OCI-LY3 (cell line): ENCODE data around the gene OTUD3.

Experiments used
- EZH2phosphoT487 ChIP-seq: fragments of 200-600 bp; shearing (Covaris generic); IDR thresholded peaks from 2 replicates; pipeline ENCODE4 v1.6.1; 2018; ENCODE audit warnings: antibody characterized with exemption, mixed run types, low read depth
- TF ChIP-seq, protein P1 (sequence below): fragments of 200-600, 300-600 bp; sonication (generic); IDR thresholded peaks from 2 replicates; pipeline ENCODE4 v1.5.1; 2014; ENCODE audit warnings: antibody characterized with exemption, low read length, low read depth

- TF ChIP-seq, protein P1, sequence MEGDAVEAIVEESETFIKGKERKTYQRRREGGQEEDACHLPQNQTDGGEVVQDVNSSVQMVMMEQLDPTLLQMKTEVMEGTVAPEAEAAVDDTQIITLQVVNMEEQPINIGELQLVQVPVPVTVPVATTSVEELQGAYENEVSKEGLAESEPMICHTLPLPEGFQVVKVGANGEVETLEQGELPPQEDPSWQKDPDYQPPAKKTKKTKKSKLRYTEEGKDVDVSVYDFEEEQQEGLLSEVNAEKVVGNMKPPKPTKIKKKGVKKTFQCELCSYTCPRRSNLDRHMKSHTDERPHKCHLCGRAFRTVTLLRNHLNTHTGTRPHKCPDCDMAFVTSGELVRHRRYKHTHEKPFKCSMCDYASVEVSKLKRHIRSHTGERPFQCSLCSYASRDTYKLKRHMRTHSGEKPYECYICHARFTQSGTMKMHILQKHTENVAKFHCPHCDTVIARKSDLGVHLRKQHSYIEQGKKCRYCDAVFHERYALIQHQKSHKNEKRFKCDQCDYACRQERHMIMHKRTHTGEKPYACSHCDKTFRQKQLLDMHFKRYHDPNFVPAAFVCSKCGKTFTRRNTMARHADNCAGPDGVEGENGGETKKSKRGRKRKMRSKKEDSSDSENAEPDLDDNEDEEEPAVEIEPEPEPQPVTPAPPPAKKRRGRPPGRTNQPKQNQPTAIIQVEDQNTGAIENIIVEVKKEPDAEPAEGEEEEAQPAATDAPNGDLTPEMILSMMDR = no peak
- TF ChIP-seq EZH2phosphoT487 = no peak
These were observed 30.2 kb upstream of the OTUD3 start for GRCh38 chr1:19852036-19852435.
